Measurements from ENCODE around the gene IPO11. TPM values are rescaled to one million over a fixed set of nuclear protein-coding genes. Genes with fewer than 3 reads are reported as not detected.
"Not testable (repeated sequence)": the region's sequence is repeated elsewhere in the genome, so short reads cannot be mapped to it uniquely, and the experiment has no call there.

IPO11 gene
- total RNA-seq, 1 donor from 2014 or later: 11.8 TPM

DNA sequence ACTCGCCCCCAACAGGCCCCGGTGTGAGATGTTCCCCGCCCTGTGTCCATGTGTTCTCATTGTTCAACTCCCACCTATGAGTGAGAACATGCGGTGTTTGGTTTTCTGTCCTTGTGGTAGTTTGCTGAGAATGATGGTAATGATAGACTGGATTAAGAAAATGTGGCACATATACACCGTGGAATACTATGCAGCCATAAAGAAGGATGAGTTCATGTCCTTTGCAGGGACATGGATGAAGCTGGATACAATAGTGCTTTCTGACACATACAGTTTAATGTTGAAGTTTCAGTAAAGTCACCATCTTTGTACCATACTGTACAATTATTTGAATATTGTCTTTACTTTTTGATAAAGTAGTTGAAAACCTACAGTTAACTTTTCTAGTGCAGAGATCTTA, 96.2 kb downstream of the IPO11 start:
- not testable (repeated sequence) for ATAC-seq

DNA sequence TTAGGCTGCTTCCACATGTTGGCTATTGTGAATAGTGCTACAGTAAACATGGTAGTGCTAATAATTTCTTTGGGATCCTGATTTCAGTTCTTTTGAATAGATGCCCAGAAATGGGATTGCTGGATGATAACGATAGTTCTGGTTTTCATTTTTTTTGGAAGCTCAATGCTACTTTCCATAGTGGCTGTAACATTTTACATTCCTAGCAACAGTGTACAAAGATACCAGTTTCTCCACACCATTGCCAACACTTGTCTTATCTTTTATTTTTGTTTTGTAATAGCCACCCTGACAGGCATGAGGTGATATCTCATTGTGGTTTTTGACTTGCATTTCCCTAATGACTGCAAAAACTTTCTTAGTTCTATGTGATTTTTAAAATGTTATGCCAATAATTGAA, 97.2 kb downstream of the IPO11 start:
- ATAC-seq: no peak

More for the DNA sequence above, 96.2 kb downstream of the IPO11 start:
- DNase-seq (ENCODE audit: low spot score): not testable (repeated sequence)

DNA sequence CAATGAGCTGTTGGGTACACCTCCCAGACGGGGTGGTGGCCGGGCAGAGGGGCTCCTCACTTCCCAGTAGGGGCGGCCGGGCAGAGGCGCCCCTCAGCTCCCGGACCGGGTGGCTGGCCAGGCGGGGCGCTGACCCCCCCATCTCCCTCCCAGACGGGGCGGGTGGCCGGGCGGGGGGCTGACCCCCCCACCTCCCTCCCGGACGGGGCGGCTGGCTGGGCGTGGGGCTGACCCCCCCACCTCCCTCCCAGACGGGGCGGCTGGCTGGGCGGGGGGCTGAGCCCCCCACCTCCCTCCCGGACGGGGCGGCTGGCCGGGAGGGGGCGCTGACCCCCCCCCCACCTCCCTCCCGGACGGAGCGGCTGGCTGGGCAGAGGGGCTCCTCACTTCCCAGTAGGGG, 100.5 kb downstream of the IPO11 start:
- DNase-seq (ENCODE audit: low spot score); ATAC-seq: not testable (repeated sequence)

More for the DNA sequence above, 97.2 kb downstream of the IPO11 start:
- no peak for DNase-seq (ENCODE audit: low spot score)

DNA sequence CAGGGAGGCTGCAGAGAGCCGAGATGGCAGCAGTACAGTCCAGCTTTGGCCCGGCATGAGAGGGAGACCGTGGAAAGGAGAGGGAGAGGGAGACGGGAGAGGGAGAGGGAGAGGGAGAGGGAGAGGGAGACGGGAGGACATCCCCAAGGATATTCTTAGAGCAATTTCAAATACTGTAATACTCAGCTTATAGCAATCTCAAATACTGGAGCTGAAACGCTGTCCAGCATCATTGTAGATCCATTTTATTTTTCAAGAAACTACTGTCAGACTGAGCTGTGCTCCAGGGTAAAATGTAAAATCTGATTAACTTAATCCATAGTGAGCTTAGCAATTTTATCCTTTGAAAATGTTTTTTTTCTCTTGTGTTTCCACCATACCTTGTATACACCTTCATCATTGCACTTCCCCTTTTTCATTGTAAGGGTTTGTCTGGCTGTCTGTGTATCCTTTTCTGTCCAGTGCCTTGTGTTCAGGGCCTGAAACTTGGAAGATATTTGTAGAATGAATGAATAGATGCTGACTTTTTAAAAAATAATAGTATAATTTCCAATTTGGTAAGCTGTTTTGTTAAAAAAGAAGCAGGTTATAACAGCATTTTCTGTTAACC, 102.1 kb downstream of the IPO11 start:
- ATAC-seq: no peak
- no peak for DNase-seq (ENCODE audit: low spot score)

DNA sequence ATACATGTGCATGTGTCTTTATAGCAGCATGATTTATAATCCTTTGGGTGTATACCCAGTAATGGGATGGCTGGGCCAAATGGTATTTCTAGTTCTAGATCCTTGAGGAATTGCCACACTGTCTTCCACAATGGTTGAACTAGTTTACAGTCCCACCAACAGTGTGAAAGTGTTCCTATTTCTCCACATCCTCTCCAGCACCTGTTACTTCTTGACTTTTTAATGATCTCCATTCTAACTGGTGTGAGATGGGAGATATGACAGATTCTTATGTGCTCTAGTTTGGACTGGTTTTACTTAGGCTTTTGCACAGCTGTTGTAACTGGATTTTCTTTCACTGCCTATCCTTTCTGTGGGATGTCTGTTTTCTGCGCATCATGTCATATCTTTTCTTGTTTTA, 108.2 kb downstream of the IPO11 start:
- ATAC-seq; DNase-seq (ENCODE audit: low spot score): not testable (repeated sequence)

DNA sequence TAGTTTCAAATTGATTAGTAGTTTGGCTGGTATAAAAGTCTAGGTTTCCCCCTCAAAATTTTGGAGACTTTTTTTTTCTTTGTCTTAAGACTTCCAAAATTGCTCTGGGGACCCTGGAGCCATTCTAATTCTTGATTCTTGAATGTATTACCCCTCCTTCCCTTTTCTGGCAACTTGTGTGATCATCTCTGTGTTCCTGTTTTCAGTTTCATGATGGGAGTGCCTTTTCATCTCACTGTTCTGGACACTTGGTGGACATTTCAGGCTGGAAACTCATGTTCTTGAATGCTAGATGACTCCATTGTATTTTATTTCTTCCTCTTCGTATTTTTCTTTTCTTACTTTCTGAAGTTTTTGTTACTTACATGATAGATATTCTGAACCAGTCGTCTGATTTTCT, 108.8 kb downstream of the IPO11 start:
- DNase-seq (ENCODE audit: low spot score) (no peak), ATAC-seq (no peak)

DNA sequence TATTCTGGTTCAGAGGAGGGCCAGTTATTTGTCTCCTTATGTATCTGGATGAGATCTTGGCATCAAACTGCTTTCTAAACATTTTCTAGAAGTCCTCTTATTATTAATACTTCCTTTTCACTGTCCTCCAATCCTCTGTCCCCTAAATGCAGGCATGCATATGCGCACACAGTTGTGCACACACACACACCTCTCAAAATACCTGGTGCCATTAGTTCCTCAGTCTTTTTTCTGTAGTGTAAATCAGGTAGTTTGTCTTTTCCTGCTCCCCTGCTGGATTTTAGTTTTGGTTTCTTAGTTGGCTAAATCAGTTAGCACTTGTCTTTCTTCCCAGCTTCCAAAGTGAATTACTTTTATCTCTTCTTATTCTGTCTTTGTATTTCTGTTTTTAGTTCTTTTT, 110.2 kb downstream of the IPO11 start:
- no peak for ATAC-seq

DNA sequence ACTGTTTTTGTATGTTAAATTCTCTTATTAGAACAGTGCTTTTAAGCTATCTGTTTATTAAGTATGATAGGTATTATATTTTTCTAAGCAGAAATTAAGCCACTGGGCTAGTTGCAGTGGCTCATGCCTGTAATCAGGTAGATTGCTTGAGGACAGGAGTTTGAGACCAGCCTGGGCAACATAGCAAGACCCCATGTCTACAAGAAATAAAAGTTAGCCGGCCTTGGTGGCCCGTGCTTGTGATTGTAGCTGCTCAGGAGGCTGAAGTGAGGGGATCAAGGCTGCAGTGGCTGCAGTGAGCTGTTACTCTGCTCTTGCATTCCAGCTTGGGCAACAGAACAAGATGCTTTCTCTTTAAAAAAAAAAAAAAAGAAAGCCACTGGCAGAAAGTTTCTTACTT, 121.0 kb downstream of the IPO11 start:
- DNase-seq (ENCODE audit: low spot score): no peak

More for the DNA sequence above, 110.2 kb downstream of the IPO11 start:
- no peak for DNase-seq (ENCODE audit: low spot score)

DNA sequence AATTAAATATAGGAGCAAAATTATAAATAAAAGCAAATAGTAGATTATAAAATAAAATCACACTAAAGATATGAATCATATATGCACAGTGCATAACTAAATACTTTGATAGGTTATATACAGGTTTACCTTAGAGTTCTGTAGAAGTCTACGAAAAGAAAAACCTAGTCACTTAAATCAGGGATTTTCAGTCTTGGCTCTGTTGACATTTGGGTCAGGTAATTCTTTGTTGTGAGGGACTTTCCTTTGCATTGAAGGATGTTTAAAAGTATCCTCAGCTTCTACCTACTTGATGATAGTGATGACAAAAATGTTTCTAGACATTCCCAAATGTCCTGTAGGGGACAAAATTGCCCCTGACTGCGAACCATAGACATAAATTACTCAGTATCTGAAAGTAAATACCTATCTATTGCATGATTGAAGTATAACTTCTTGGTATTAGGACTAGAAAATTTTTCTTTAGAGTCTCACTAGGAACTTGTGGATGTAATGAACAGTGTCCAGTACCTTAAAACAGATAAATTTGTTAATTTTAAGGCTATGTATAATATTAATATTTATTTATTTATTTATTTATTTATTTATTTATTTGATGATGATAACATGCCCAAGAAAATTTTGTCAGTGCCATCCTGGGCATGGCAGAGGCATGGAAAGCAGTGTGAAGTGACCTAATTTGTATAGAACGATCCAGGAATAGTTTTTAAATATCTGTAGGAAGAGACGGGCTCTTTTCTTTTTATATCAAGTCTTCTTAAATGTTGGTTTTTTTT, 122.1 kb downstream of the IPO11 start:
- ATAC-seq (no peak), DNase-seq (ENCODE audit: low spot score) (no peak)

More for the DNA sequence above, 121.0 kb downstream of the IPO11 start:
- ATAC-seq: no peak

DNA sequence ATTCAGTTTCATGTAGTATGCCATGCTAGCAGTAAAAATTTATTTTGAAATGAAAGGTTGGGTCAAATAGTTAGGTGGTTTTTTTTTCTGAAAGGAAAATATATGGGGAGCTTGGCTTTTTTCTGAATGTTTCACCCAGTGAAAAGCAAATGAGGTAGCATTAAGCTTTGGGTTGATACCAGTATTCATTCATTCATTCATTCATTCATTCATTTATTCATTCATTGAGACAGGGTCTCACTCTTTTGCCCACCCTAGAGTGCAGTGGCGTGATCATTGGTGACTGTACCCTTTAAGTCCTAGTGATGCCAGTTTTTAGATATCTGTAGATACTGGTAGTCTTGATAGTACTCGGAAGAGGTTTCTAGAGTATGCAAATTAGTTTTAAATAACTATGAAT, 123.7 kb downstream of the IPO11 start:
- ATAC-seq: no peak
- no peak for DNase-seq (ENCODE audit: low spot score)

DNA sequence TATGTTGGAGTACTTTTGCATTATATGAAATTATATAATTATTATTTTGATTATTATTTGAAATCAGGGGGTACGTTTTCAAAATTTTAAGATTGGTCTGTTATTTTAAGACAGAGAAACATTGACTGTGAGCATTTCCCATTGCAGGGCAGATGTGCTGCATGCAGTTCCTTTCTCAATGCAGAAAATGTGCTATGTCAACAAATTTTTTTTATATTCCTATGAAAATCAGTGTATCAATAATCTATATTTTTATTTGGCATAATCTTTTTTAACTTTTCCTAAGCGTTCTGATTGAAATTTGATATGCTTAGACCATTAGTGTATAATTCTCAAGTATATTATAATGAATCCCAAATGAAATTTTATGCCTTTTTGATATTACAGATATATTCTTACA, 124.2 kb downstream of the IPO11 start:
- DNase-seq (ENCODE audit: low spot score) (no peak), ATAC-seq (no peak)

DNA sequence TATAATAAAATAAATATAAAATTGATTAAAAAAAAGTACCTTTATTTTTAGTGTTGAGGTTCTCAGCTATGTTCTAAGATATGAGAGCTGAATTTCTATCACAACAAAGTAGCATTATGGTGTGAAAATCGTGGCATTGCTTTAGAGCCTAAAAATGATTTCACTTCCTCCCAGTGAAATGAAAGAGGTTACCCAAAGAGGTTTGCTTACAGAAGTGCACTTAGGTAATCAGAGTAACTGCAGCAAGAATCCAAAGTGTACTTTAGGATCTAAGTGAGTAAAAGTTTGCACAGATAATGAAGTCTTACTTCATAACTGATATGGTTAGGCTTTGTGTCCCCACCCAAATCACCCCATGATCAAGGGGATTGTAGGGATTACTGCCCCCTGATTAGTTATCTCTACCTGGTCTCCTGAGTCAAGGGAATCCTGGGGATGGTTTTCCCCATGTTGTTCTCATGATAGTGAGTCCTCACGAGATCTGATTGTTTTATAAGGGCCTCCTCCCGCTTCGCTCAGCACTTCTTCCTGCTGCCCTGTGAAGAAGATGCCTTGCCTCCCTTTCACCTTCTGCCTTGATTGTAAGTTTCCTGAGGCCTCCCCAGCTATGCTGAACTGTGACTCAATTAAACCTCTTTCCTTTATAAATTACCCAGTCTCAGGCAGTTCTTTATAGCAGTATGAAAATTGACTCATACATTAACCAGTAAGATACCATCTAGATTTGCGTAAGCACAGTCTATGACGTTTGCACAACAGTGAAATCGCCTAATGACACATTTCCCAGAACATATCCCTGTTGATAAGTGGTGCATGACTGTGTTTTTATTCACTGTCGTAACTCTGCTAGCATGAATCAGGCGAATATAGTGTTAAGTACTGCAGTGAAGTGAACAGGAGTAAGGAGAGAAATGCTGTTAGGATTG, 125.7 kb downstream of the IPO11 start:
- ATAC-seq (no peak), DNase-seq (ENCODE audit: low spot score) (no peak)

DNA sequence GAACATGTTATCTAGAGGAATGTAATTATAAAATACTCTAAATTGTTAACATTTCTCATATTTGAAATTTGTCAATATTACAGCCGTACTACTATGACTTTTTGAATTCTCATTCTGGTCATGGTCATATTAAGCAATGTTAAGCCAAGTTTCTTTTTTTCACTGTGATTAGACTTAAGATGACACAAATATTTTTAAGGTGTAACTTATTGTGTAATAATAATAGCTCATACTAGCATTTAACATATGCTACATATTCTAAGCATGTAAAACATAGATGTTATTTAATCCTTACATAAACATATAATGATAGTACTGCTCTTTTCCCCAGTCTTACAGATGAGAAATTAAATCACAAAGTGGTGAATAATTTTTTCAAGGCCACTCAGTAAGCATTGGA, 130.2 kb downstream of the IPO11 start:
- ATAC-seq (no peak), DNase-seq (ENCODE audit: low spot score) (no peak)

DNA sequence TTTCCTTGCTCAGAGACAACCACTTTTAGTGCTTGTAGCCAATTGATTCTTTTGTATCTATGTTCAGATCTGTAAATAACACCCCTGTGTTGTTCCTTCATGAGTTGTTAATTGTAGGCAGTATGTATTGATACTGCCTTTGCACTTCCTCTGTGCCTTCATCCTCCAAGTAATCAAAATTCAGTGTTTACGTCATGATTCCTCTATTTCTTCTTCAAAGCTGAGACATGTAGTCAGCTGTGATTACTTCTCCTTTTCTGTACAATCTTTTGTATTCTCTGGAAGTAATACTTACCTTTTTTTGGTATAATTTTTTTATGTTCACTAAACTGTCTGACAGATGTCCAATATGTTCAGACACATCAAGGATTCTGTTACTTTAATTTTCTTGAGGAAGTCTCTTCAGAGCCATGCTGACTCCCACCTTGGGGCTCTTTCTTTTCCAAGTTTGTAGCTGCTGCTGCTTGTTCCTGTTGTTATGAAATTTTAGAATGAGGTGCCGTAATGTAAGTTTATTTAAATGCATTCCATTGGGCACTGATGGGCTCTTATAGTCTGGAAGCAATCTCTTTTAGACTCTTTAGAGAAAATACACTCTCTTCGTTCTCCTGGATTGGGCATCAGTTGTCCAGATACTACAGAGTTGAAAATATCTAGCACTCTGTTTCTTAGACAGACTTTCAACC, 135.5 kb downstream of the IPO11 start:
- DNase-seq (ENCODE audit: low spot score) (no peak), ATAC-seq (no peak)

DNA sequence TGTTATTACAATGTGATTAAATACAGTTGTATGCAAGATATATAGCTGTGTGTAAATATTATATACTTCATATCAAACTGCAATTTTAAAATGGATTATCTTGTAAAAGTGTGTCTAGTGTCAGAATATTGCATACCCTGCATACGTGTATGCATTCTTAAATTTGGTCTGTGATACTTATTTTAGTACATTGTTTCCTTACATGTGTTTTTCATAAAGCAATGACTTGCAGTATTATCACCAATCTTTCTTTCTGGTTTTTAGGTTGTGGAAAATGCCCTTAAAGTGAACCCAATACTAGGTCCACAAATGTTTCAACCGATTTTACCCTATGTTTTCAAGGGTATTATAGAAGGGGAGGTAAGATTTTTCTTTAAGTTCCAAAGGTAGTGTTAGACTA, 137.5 kb downstream of the IPO11 start:
- ATAC-seq (no peak), DNase-seq (ENCODE audit: low spot score) (no peak)

DNA sequence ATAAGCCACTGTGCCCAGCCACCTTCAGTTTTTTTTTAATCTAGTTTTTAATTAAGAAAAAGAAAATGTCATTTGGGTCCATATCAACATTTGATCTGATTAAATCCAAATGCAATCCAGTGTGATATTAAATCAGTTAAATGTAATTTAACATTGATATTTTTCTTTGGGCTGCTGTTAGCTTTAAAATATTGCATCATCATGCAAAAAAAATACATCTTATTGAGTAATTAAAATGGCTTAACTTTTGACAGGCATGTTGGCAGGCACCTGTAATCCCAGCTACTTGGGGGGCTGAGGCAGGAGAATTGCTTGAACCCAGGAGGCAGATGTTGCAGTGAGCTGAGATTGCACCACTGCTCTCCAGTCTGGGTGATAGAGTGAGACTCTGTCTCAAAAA, 143.4 kb downstream of the IPO11 start:
- DNase-seq (ENCODE audit: low spot score) (no peak), ATAC-seq (no peak)

DNA sequence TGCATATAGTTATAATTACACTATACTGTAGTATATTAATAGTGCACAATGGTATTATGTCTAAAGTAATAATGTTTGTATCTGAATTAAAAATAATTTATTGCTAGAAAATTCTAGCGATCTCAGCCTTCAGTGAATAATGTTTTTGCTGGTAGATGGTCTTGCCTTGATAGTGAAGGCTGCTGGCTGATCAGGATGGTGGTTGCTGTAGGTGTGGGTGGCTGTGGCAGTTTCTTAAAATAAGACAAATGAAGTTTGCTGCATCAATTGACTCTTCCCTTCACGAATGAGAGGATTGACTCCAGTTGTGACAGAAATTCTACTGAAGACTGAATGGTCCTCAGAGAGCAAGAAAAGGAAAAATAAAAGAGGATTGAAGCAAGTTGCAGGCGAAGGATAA, 146.4 kb downstream of the IPO11 start:
- no peak for DNase-seq (ENCODE audit: low spot score)
- ATAC-seq: no peak

DNA sequence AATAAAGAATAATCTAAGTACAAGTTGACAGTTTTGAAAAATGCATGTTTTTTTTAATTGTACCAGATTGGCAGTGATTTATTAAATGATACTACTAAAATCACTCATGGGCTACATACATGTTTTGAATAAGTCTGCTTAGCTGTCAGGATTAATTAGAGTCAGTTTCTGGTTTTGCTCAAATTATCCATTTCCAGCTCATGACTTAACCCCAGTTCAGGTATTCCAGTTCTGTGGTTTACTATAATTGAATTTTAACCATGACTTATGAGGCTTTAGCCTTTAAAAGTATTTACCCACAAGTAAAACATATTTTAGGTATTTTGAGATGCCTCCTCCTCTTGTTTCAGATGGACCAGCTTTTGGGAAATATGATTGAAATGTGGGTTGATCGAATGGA, 148.2 kb downstream of the IPO11 start:
- no peak for DNase-seq (ENCODE audit: low spot score)
- no peak for ATAC-seq

DNA sequence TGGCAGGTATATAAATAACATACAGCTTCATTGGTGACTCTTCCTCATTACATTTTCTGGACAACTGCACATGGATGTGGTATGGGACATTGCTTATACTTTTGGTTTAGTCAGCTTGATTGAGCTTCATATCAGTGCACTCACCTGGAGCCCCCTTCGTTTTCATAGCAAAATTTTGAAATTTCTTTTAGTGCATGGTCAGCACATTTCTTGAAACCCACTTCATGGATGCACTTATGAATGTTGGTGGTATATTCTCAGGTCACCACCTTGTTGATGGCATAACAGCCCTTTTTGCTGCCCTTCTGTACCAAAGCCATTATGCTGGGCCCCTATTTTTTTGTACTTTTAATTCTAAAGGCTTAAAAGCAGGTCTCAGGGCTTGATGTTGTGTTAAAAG, 149.3 kb downstream of the IPO11 start:
- ATAC-seq (no peak), DNase-seq (ENCODE audit: low spot score) (no peak)

DNA sequence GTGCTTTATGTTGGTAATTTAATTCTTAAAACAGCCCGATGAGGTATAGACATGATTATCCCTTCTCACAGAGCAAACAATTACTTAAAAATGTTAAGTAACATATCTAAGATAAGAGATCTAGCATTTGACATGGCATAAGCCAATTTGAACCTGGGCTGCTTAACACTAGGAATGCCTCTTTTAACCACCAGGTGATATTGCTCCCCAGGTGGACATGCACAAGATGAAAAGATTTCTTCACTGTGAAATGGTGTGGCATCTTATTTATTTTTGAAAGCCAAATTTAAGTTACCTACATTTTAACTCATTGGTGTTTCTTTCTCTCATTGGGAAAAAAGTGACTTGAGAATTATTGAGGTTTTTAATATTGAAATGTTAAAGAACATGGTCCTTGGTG, 150.3 kb downstream of the IPO11 start:
- ATAC-seq (no peak), DNase-seq (ENCODE audit: low spot score) (no peak)

DNA sequence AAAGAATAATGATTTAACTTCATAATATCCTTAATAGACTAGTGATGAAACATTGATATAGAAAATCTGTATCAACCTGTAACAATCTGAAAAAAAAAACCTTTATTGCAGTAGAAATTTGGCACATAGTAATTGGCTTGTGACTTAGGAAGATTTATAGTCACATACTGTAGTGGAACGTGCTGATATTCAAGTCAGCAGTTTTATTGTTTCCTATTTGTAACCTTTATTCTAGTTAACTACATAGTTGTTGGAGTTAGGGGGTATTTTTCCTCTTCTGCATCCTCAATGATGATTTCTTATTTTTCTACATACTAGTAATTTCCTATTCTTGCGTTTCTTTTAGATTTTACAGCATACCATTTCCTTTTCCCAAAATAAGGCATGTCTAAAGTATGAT, 151.5 kb downstream of the IPO11 start:
- DNase-seq (ENCODE audit: low spot score) (no peak), ATAC-seq (no peak)
